HepG2 (cell line): Measurements from ENCODE around the gene GNB1. TPM values are rescaled to one million over a fixed set of nuclear protein-coding genes. Genes with fewer than 3 reads are reported as not detected.
A peak's percentile ranks its signal among the peaks of the same experiment; 100 is the strongest.

Experiments
- FIP1L1 ChIP-seq: fragments of 200-400 bp; formaldehyde crosslinking; IDR thresholded peaks from 2 replicates; pipeline ENCODE4 v1.6.1; 2018; ENCODE audit warnings: low read depth, mild to moderate bottlenecking, low read length, moderate library complexity, borderline replicate concordance; ENCODE audit not compliant: insufficient read depth
- FOSL2 ChIP-seq: sonication (generic); formaldehyde crosslinking; IDR thresholded peaks from 2 replicates; pipeline ENCODE4 v1.4.0; 2020; ENCODE audit warnings: missing genetic modification reagents
- GATA4 ChIP-seq: sonication (generic); IDR thresholded peaks from 2 replicates; pipeline ENCODE4 v1.6.1; 2016; ENCODE audit warnings: antibody characterized with exemption, low read depth, borderline replicate concordance
- GLI4 ChIP-seq: sonication (generic); formaldehyde crosslinking; IDR thresholded peaks from 2 replicates; pipeline ENCODE4 v1.5.1; 2020; ENCODE audit warnings: missing genetic modification reagents, mild to moderate bottlenecking, moderate library complexity, borderline replicate concordance
- HNRNPH1 ChIP-seq: fragments of 200-400 bp; formaldehyde crosslinking; optimal IDR thresholded peaks from 2 replicates; pipeline ENCODE3; 2017; ENCODE audit warnings: mild to moderate bottlenecking, low read depth, low read length
- JUN ChIP-seq: sonication (generic); formaldehyde crosslinking; IDR thresholded peaks from 2 replicates; pipeline ENCODE4 v1.4.0; 2020; ENCODE audit warnings: mild to moderate bottlenecking, missing genetic modification reagents
- MBD4 ChIP-seq: IDR thresholded peaks from 2 replicates; pipeline ENCODE4 v1.6.1; 2012; ENCODE audit warnings: low read length, inconsistent platforms, borderline replicate concordance
- NFIC ChIP-seq: IDR thresholded peaks from 2 replicates; pipeline ENCODE4 v1.6.1; 2012; ENCODE audit warnings: mild to moderate bottlenecking, low read length, inconsistent platforms
- PCBP1 ChIP-seq: fragments of 200-400 bp; formaldehyde crosslinking; IDR thresholded peaks from 2 replicates; pipeline ENCODE4 v1.6.1; 2017; ENCODE audit warnings: mild to moderate bottlenecking, low read depth, low read length, borderline replicate concordance
- RARA ChIP-seq: IDR thresholded peaks from 2 replicates; pipeline ENCODE4 v1.6.1; 2016; ENCODE audit warnings: missing genetic modification reagents, missing compliant biosample characterization
- SMC3 ChIP-seq: IDR thresholded peaks from 2 replicates; pipeline ENCODE4 v1.6.1; 2011; ENCODE audit warnings: low read length, improper control_type of control experiment
- ZNF235 ChIP-seq: sonication (generic); formaldehyde crosslinking; IDR thresholded peaks from 2 replicates; pipeline ENCODE4 v1.8.1; 2023; ENCODE audit warnings: mild to moderate bottlenecking, missing genetic modification reagents, borderline replicate concordance
- ZNF558 ChIP-seq: sonication (generic); formaldehyde crosslinking; IDR thresholded peaks from 2 replicates; pipeline ENCODE4 v1.9.0; 2022; ENCODE audit warnings: mild to moderate bottlenecking, missing genetic modification reagents, borderline replicate concordance
- ZNF780A ChIP-seq: sonication (generic); formaldehyde crosslinking; IDR thresholded peaks from 2 replicates; pipeline ENCODE4 v1.8.0; 2022; ENCODE audit warnings: mild to moderate bottlenecking, missing genetic modification reagents, moderate library complexity
- ZNF816 ChIP-seq: sonication (generic); formaldehyde crosslinking; IDR thresholded peaks from 2 replicates; pipeline ENCODE4 v1.8.0; 2022; ENCODE audit warnings: missing genetic modification reagents, mild to moderate bottlenecking, borderline replicate concordance
- polyA plus RNA-seq, 8 experiments: library from polyadenylated mRNA; depleted of rRNA in 3 of 8; stranded (reverse) in 7 of 8; unstranded in 1 of 8; fragments of >200 nt; fragmentation: Illumina TruSeq in 4 of 8; extraction: Trizol in 4 of 8; gene quantifications; 2 replicates each; pipeline versions ENCODE4 v1.2.1 to v1.2.3, GENCODE V29; 2011 to 2016; ENCODE audit warnings: low read depth in 4 of 8, missing spikeins in 1 of 8, mixed read lengths in 1 of 8; ENCODE audit not compliant: insufficient read depth in 1 of 8
- total RNA-seq, 5 experiments: library from RNA; depleted of rRNA; stranded (reverse); fragments of >200 nt; fragmentation: Illumina TruSeq; extraction: Trizol; gene quantifications; 2 replicates each; pipeline ENCODE4 v1.2.3, GENCODE V29; 2016; ENCODE audit warnings: low read depth in 1 of 5
- TF ChIP-seq, protein P1 (sequence below): sonication (generic); formaldehyde crosslinking; IDR thresholded peaks from 2 replicates; pipeline ENCODE4 v1.8.1; 2023; ENCODE audit warnings: mild to moderate bottlenecking, moderate library complexity, missing genetic modification reagents
- TF ChIP-seq, protein P2 (sequence below): IDR thresholded peaks from 2 replicates; pipeline ENCODE4 v1.6.1; 2018; ENCODE audit warnings: missing genetic modification reagents, mild to moderate bottlenecking, missing compliant biosample characterization
- TF ChIP-seq, protein P3 (sequence below): sonication (generic); formaldehyde crosslinking; IDR thresholded peaks from 2 replicates; pipeline ENCODE4 v1.4.0; 2020; ENCODE audit warnings: missing genetic modification reagents, borderline replicate concordance
- TF ChIP-seq, protein P4 (sequence below): sonication (generic); formaldehyde crosslinking; IDR thresholded peaks from 2 replicates; pipeline ENCODE4 v1.5.0; 2020; ENCODE audit warnings: missing genetic modification reagents
- TF ChIP-seq, protein P5 (sequence below): sonication (generic); formaldehyde crosslinking; conservative IDR thresholded peaks from 2 replicates; pipeline ENCODE4 v1.8.0; 2022; ENCODE audit warnings: low read depth, missing genetic modification reagents

GNB1 gene
- total and polyA plus RNA-seq, 2 of the 13 experiments (the other 11 are each of a cell fraction or from before 2014, with no cell fraction given) = 66.2 to 327 TPM

DNA sequence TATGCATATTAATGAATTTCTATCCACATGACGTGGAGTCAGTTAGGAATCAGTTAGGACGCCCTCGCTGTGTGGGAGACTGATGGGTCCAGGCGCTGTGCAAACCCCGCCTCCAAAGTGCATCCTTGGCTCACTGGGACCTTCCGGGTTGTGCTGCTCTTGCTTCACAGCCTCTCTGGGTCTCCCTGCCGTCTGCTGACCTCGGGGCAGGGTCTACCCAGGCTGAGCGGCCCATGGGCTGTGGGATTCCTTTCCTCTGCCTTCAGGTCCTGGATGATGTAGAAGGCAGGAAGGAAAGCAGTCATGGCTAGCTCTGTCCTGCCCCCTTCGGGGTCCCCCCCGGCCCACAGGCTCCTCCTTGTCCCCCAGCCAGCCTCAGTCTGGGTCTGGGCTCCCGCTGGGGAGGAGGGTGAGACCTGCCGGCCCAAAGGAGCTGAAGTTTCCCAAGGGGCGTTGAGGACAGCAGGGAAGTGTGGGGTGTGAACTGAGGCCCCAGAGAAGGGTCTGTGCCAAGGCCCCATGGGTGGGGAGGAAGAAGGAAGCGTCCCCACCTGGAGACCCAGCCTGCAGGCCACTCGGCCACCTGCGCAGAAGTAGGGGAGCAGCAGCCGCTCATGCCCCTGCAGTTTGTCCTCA is 142.1 kb downstream of the GNB1 start (continued):
- TF ChIP-seq JUN (CRISPR knock-in tag) = peak; percentile 48; the same call in 1 of the 2 replicates
- TF ChIP-seq FOSL2 = no peak
- no peak for TF ChIP-seq PCBP1
- TF ChIP-seq, protein P1, sequence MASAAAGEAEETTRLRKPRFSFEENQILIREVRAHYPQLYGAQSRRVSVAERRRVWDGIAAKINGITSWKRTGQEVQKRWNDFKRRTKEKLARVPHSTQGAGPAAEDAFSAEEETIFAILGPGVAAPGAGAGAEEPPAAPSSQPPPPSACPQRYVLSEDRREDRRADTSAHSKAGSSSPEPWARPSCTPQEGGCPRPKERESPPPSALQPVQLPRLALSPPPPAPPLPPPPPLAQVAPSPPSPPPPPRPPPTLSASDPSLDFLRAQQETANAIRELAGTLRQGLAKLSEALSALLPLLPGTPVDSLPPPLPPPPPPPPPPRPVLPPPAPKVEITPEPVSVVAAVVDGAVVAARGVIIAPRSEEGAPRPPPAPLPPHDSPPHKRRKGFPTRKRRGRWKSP = no peak
- TF ChIP-seq, protein P2, sequence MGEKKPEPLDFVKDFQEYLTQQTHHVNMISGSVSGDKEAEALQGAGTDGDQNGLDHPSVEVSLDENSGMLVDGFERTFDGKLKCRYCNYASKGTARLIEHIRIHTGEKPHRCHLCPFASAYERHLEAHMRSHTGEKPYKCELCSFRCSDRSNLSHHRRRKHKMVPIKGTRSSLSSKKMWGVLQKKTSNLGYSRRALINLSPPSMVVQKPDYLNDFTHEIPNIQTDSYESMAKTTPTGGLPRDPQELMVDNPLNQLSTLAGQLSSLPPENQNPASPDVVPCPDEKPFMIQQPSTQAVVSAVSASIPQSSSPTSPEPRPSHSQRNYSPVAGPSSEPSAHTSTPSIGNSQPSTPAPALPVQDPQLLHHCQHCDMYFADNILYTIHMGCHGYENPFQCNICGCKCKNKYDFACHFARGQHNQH = peak; percentile 53; the same call in 1 of the 2 replicates
- no peak for TF ChIP-seq ZNF235
- no peak for TF ChIP-seq ZNF780A (CRISPR knock-in tag)
- TF ChIP-seq RARA (CRISPR knock-in tag) = peak; percentile 62
- TF ChIP-seq FIP1L1 = no peak
- TF ChIP-seq ZNF558 (CRISPR knock-in tag) = no peak
- TF ChIP-seq, protein P3, sequence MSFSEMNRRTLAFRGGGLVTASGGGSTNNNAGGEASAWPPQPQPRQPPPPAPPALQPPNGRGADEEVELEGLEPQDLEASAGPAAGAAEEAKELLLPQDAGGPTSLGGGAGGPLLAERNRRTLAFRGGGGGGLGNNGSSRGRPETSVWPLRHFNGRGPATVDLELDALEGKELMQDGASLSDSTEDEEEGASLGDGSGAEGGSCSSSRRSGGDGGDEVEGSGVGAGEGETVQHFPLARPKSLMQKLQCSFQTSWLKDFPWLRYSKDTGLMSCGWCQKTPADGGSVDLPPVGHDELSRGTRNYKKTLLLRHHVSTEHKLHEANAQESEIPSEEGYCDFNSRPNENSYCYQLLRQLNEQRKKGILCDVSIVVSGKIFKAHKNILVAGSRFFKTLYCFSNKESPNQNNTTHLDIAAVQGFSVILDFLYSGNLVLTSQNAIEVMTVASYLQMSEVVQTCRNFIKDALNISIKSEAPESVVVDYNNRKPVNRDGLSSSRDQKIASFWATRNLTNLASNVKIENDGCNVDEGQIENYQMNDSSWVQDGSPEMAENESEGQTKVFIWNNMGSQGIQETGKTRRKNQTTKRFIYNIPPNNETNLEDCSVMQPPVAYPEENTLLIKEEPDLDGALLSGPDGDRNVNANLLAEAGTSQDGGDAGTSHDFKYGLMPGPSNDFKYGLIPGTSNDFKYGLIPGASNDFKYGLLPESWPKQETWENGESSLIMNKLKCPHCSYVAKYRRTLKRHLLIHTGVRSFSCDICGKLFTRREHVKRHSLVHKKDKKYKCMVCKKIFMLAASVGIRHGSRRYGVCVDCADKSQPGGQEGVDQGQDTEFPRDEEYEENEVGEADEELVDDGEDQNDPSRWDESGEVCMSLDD (CRISPR knock-in tag) = no peak
- no peak for TF ChIP-seq MBD4
- no peak for TF ChIP-seq NFIC
- TF ChIP-seq GLI4 (CRISPR knock-in tag) = no peak
- TF ChIP-seq GATA4 = no peak
- TF ChIP-seq, protein P4, sequence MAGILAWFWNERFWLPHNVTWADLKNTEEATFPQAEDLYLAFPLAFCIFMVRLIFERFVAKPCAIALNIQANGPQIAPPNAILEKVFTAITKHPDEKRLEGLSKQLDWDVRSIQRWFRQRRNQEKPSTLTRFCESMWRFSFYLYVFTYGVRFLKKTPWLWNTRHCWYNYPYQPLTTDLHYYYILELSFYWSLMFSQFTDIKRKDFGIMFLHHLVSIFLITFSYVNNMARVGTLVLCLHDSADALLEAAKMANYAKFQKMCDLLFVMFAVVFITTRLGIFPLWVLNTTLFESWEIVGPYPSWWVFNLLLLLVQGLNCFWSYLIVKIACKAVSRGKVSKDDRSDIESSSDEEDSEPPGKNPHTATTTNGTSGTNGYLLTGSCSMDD = no peak
- TF ChIP-seq HNRNPH1 = no peak
- TF ChIP-seq, protein P5, sequence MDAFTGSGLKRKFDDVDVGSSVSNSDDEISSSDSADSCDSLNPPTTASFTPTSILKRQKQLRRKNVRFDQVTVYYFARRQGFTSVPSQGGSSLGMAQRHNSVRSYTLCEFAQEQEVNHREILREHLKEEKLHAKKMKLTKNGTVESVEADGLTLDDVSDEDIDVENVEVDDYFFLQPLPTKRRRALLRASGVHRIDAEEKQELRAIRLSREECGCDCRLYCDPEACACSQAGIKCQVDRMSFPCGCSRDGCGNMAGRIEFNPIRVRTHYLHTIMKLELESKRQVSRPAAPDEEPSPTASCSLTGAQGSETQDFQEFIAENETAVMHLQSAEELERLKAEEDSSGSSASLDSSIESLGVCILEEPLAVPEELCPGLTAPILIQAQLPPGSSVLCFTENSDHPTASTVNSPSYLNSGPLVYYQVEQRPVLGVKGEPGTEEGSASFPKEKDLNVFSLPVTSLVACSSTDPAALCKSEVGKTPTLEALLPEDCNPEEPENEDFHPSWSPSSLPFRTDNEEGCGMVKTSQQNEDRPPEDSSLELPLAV (CRISPR knock-in tag) = no peak
- TF ChIP-seq ZNF816 (CRISPR knock-in tag) = no peak
- TF ChIP-seq SMC3 = no peak
